Heart right ventricle (tissue), 16 donors: ENCODE results near the gene GMDS. TPM values are rescaled to one million over a fixed set of nuclear protein-coding genes. Genes with fewer than 3 reads are reported as not detected.

Source experiments
- ATAC-seq, 8 donors: fragments of 200-7000 bp; cut with Tn5 transposase; one replicate each; pipeline ENCODE4 v1.9.1; 2020; ENCODE audit warnings: mild to moderate bottlenecking in 8 of 8, moderate library complexity in 8 of 8, moderate number of reproducible peaks in 1 of 8
- DNase-seq, 2 donors: peaks; one replicate each; pipeline ENCODE4 v3.0.0-alpha.2; 2020
- H3K27ac ChIP-seq, 10 donors: fragments of 200-600 bp; sonication (generic) in 2 of 10; one replicate each; pipeline versions ENCODE4 v1.5.0 to v1.8.0; 2020 to 2022; ENCODE audit warnings: mild to moderate bottlenecking in 3 of 10
- H3K27me3 ChIP-seq, 7 donors: fragments of 200-600 bp; one replicate each; pipeline ENCODE4 v1.8.0; 2021 to 2022; ENCODE audit warnings: mild to moderate bottlenecking in 2 of 7
- H3K36me3 ChIP-seq, 9 donors: fragments of 200-600 bp; sonication (generic) in 1 of 9; one replicate each; pipeline versions ENCODE4 v1.5.0 to v1.8.0; 2020 to 2022; ENCODE audit warnings: mild to moderate bottlenecking in 2 of 9
- H3K4me1 ChIP-seq, 9 donors: fragments of 200-600 bp; sonication (generic) in 1 of 9; one replicate each; pipeline versions ENCODE4 v1.5.0 to v1.8.0; 2020 to 2022; ENCODE audit warnings: mild to moderate bottlenecking in 4 of 9
- H3K4me3 ChIP-seq, 10 donors: fragments of 200-600 bp; sonication (generic) in 2 of 10; one replicate each; pipeline versions ENCODE4 v1.5.0 to v1.8.0; 2020 to 2022; ENCODE audit warnings: mild to moderate bottlenecking in 7 of 10, moderate library complexity in 2 of 10
- H3K9me3 ChIP-seq, 11 donors: fragments of 200-600 bp in 10 of 11; sonication (generic) in 2 of 11; one replicate each; pipeline versions ENCODE4 v1.5.0 to v1.8.0; 2013 to 2022; ENCODE audit warnings: mild to moderate bottlenecking in 2 of 11, control low read depth in 1 of 11, moderate library complexity in 1 of 11
- WGBS, 2 donors: extraction: QIAGEN DNeasy Blood & Tissue Kit; methylation state at CpG; one replicate each; pipeline ENCODE4 v1.1.7; 2013; ENCODE audit warnings: inconsistent platforms in 1 of 2; 5-methylcytosine and 5-hydroxymethylcytosine counted together
- intact Hi-C, 10 donors: fragments of 100-400 bp; cut with DNase I; formaldehyde crosslinking; loops; one replicate each; pipeline versions ENCODE4 v1.11.1 to v1.14.2; 2022
- polyA plus RNA-seq, 2 donors: library from polyadenylated mRNA; stranded (reverse); fragments of 200-250 nt; gene quantifications; one replicate each; pipeline ENCODE4 v1.2.3, GENCODE V29; 2013
- total RNA-seq, 10 donors: library from RNA; stranded (reverse); fragmentation: NEBNext Ultra II Directional in 3 of 10; extraction: Animal tissue kit (Norgen Biotek cat#: 25700) in 3 of 10; gene quantifications; one replicate each; pipeline versions ENCODE4 v1.2.1 to v1.2.4, GENCODE V29; 2021 to 2023
- TF ChIP-seq, protein P1 (sequence below), 9 donors: fragments of 200-600 bp; sonication (generic) in 2 of 9; IDR thresholded peaks; one replicate each; pipeline versions ENCODE4 v1.5.0 to v1.8.0; 2021 to 2022; ENCODE audit warnings: antibody characterized with exemption in 9 of 9, mild to moderate bottlenecking in 5 of 9, moderate library complexity in 1 of 9
- donor health status: Arrhythmogenic right ventricular cardiomyopathy.
- donor health status: ischemic (EF 13 %, LVEDD 7.1; RV severe dilation, severe dysfunction).
- donor health status: healthy with polysubstance abuse.
- donor health status: DM: no; HTN: yes; CAD: no.
- donor health status: DM: no; HTN: no; CAD: no.
- donor health status: ischemic (EF 25% LVEDD 6.9; RV normal size, moderate dysfunction).
- donor health status: ischemic (EF 25% LVEDD 5.7; RV mildly dilated, moderate dysfunction).
- donor health status: healthy.
- donor health status: DM: yes; HTN: yes; CAD: no.
- donor health status: Ischemic cardiomyopathy.
- donor health status: ischemic (EF 35%, LVEDD 5.7; RV mildly dilated, moderate dysfunction).
- donor health status: nonischemic (EF 11% LVEDD 7.7; RV severe dilation, severe dysfunction).
- donor health status: DM: yes; HTN: yes; CAD: no.
- donor health status: PGD.
- donor health status: ischemic (EF 29% LVEDD 5.4; RV normal size, mild dysfunction).
- donor health status: nonischemic (EF 23%, LVEDD 6.1; RV moderate dilation, normal function).

GMDS gene
- total and polyA plus RNA-seq, 12 donors: 5.0 to 10.6 (median 6.9) TPM

DNA sequence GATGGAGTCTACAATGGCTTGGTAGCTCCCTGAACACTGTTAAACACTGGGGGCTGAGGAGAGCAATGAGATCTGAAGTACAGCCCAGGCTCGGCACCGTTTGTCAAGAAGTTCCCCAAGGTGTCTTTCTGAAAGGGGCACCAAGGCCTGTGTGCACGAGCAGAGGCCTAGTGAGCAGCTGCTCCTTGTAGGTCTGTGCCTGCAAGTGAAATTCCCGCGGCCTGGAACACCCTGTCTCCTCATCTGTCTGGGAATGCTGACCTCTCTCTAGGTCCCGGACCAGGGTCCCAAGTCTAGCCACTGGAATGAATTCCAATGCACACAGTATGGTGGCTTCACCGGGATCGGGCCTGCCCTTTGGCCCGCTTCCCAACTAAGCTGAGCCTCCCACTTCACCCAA is 500.9 kb downstream of the GMDS start:
- WGBS, 2 donors: 89 to 91% methylated on average over 9 of the region's 9 CpGs
- Histone ChIP-seq H3K36me3 (no peaks in the 10 kb centered on the region), H3K27me3 (no peaks in the 10 kb centered on the region), H3K4me3 (no peak overlapping the region), H3K9me3 (no peaks in the 10 kb centered on the region), H3K4me1 (no peaks in the 10 kb centered on the region), H3K27ac (no peak overlapping the region)
- intact Hi-C loops: no loop called here
- DNase-seq: no peak
- TF ChIP-seq, protein P1, sequence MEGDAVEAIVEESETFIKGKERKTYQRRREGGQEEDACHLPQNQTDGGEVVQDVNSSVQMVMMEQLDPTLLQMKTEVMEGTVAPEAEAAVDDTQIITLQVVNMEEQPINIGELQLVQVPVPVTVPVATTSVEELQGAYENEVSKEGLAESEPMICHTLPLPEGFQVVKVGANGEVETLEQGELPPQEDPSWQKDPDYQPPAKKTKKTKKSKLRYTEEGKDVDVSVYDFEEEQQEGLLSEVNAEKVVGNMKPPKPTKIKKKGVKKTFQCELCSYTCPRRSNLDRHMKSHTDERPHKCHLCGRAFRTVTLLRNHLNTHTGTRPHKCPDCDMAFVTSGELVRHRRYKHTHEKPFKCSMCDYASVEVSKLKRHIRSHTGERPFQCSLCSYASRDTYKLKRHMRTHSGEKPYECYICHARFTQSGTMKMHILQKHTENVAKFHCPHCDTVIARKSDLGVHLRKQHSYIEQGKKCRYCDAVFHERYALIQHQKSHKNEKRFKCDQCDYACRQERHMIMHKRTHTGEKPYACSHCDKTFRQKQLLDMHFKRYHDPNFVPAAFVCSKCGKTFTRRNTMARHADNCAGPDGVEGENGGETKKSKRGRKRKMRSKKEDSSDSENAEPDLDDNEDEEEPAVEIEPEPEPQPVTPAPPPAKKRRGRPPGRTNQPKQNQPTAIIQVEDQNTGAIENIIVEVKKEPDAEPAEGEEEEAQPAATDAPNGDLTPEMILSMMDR (IDR thresholded peaks at IDR 0.05): no peak
- ATAC-seq: no peak

DNA sequence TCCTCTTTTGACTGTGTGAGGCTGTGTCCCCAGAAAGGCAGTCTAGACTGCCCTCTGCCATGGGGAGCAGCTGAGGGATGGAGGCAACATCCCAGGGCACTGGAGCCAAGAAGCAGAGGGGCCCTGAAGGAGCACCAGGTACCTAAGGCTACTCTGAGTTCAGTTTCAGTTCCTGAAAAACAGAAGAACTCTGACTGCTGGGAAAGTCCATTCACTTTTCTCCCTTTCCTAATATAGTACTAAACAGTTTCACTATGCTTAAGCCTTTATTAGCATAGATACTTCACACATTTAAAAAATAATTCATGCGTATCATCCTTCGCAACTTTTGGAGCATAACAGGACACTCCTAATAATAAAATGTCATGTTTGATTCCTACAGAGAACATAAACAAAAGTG is 505.7 kb downstream of the GMDS start:
- DNase-seq (no peak), ATAC-seq (no peak)
- WGBS, 2 donors: 92 to 94% methylated on average over 2 of the region's 2 CpGs
- H3K4me3 ChIP-seq: no peak overlapping the region
- H3K27ac ChIP-seq: no peak overlapping the region
- intact Hi-C loops: no loop called here
- H3K4me1 ChIP-seq: no peaks in the 10 kb centered on the region
- H3K27me3 ChIP-seq: no peaks in the 10 kb centered on the region
- no peaks in the 10 kb centered on the region for H3K36me3 ChIP-seq
- TF ChIP-seq, protein P1 (IDR thresholded peaks at IDR 0.05): no peak
- H3K9me3 ChIP-seq: no peaks in the 10 kb centered on the region

DNA sequence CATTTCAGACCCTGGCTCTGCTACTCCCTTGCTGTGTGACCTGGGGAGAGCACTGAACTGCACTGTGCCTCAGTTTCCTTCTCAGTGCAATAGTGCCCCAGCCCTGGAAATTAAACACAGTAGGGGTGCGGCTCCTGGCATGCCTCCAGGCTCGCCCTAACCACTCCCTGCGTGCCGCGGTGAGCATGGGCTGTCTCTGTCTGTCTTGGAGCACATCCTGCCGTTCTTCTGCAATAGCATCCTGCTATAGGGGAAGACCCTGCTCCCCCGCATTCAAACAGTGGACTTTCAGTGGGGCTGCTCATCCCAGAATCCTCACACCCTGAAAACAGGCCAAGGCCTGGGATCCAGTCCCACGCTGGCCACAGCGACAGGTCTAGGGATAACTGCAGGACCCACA is 506.2 kb downstream of the GMDS start:
- WGBS, 2 donors: 81 to 82% methylated on average over 9 of the region's 9 CpGs
- TF ChIP-seq, protein P1 (IDR thresholded peaks at IDR 0.05): no peak
- intact Hi-C loops: no loop called here

DNA sequence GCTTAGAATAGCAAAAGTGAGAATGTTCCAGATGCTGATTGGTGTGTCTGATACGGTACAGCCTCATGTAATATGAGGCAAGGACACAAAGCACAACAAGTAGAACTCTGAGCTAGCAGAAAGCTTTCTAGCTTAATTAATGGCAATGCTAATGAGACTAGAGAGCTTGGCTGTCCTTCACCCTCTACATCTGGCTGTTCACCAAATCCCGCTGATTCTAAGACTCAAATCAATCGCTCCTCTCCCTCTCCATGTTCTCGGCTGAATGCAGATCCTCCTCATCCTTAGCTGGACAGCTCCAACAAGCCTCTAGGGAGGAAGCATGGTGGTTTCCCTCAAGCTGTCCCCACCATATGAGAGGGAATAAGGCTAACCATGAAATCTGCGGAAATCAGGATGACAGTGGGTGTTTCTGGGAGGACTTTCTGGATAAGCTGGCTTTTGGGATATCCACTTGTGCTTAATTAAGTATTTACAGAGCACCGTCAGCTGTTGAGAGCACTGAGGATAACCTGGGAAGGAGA is 506.8 kb downstream of the GMDS start:
- no peaks in the 10 kb centered on the region for H3K4me1 ChIP-seq
- 62 to 68% methylated on average over 6 of the region's 6 CpGs for WGBS, 2 donors
- TF ChIP-seq, protein P1 (IDR thresholded peaks at IDR 0.05): no peak
- DNase-seq (no peak), ATAC-seq (no peak)
- no peak overlapping the region for H3K27ac ChIP-seq
- intact Hi-C loops: no loop called here
- no peaks in the 10 kb centered on the region for H3K36me3 ChIP-seq
- H3K4me3 ChIP-seq: no peak overlapping the region
- no peaks in the 10 kb centered on the region for H3K27me3 ChIP-seq
- no peaks in the 10 kb centered on the region for H3K9me3 ChIP-seq

More for the DNA sequence above, 506.2 kb downstream of the GMDS start:
- DNase-seq (no peak), ATAC-seq (no peak)
- no peaks in the 10 kb centered on the region for H3K9me3 ChIP-seq
- no peak overlapping the region for H3K4me3 ChIP-seq
- no peaks in the 10 kb centered on the region for H3K27me3 ChIP-seq
- H3K36me3 ChIP-seq: no peaks in the 10 kb centered on the region
- no peak overlapping the region for H3K27ac ChIP-seq
- no peaks in the 10 kb centered on the region for H3K4me1 ChIP-seq
